NCI-H748 (cell line): ENCODE results near the gene FLRT1.
A peak's percentile ranks its signal among the peaks of the same experiment; 100 is the strongest.

Experiments used
- DNase-seq: peaks from one replicate; lab custom pipeline; 2025; ENCODE audit not compliant: unreplicated experiment; lab: John Stamatoyannopoulos, UW

Gene FLRT1, protein sequence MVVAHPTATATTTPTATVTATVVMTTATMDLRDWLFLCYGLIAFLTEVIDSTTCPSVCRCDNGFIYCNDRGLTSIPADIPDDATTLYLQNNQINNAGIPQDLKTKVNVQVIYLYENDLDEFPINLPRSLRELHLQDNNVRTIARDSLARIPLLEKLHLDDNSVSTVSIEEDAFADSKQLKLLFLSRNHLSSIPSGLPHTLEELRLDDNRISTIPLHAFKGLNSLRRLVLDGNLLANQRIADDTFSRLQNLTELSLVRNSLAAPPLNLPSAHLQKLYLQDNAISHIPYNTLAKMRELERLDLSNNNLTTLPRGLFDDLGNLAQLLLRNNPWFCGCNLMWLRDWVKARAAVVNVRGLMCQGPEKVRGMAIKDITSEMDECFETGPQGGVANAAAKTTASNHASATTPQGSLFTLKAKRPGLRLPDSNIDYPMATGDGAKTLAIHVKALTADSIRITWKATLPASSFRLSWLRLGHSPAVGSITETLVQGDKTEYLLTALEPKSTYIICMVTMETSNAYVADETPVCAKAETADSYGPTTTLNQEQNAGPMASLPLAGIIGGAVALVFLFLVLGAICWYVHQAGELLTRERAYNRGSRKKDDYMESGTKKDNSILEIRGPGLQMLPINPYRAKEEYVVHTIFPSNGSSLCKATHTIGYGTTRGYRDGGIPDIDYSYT

DNA sequence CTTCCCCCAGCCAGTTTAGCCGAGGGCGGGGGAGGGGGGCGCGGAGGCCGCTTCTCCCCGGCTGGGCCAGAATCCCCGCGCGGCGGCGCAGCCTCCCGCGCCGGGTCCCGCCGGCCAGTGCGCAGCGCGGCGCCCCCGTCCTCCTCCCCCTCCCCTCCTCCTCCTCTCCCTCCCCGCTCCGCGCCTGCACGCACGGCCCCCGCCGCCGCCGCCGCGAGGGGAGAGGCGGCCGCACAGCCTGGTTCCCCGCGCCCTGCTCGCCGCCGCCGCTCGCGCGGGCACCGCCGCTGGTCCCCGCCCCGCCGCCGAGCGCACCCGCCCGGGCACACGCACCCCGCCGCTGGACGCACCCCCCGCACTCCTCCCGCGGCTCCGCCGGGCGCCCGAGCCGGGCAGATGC is at the start of gene FLRT1:
TSS of gene FLRT1 (plus strand) at position 356 of the 400 bp plus-strand sequence. CDS start 80,337 bp downstream, outside the sequence.
- peak; percentile 35 for DNase-seq

DNA sequence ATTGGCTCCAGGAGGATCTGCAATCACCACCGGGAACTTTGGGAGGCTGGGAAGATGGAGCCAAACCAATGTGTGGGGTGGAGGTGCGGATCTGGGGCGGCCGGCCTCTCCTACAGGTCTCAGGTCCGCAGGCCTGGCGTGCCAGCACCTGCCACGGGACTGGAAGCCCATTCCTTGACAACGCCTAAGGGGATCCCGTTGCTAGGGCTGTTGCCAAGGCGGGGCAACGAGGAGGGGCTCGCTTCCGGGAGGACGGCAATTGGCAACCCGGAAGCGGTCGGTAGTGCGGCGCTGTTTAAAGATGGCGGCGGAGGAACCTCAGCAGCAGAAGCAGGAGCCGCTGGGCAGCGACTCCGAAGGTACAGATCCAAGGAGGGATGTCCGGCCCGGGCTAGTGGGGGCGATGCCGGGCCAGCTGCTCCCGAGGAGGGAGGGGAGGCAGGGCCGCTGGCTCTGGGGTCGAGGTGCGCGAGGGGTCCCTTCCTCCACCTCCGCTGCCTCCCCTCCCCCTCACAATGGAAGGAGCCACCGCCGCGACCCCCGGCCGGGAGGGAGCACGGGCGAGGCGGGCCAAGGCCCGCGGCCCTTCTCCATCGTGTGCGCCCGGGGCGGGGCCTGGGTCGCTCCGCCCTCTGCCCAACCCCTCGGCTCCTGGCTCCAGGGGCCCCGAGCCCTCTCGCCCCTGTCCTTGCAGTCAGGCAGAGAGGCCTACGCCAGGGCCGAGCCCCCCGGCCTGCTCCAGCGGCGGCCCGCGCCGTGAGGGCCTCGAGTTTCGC is 49.4 kb upstream of the FLRT1 start, which contains the start of gene OTUB1:
TSS of gene OTUB1 (plus strand) at position 283 of the 776 bp plus-strand sequence. CDS start at position 302, 19 bp downstream.
- DNase-seq, result peak; percentile 98

DNA sequence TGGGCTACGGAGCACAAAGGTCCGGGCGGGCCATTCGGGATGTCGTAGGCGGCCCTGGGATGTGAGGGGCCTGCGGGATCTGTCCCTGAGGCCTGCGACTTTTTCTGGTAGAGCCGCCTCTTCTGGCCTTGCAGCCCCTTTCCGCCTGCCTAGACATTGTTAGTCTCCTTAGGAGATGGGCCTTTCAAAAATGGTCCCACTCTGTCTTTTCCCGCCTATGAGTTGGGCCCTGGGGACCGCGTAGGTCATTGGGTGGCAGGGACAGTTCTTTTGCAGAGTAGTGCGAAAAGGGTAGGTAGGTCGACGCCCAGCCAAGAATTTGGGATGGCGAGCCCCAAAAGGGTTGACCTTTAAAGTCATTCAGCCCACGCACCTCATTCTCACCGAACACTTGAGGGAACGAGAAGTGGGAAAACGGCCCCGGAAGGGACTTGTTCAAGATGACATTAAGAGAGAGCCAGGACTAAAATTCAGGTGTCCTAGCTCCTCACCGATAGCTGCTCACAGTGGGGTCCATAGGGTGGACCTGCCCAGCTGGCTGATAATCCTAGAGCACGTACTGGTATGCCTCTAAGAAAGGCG is 48.7 kb upstream of the FLRT1 start:
- no peak for DNase-seq

DNA sequence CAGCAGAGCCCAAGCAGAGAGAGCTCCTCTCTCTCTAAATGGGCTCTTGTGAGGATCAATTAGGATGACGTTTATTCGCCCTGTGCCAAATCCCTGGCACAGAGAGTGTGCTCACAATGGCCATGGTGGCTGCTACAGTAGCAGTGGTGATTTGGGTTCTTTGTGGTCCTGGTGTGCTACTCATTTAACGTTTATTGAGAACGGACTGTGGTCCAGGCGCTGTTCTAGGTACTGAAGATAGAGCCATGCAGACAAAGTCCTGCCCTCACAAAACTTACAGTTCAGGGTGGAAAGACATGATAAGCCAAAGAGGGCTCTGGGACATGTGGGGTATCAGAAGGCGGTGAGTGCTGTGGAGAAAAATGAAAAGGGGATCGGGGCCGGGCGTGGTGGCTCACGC is 44.2 kb upstream of the FLRT1 start:
- DNase-seq, result no peak

DNA sequence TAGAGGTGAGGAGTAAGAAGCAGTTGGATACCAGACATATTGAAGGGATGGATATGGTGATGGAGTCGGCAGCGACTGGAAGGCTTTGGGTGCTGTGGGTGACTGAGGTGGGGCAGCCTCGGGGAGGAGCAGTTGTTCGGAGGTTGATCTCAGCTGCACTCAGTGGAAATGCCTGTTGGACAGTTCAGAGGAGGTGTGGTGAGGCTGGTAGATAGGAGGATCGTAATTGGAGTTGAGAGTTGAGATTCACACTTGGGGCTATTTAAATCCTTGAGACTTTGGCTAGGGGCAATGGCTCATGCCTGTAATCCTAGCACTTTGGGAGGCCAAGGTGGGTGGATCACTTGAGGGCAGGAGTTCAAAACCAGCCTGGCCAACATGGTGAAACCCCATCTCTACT is 42.6 kb upstream of the FLRT1 start:
- no peak for DNase-seq

DNA sequence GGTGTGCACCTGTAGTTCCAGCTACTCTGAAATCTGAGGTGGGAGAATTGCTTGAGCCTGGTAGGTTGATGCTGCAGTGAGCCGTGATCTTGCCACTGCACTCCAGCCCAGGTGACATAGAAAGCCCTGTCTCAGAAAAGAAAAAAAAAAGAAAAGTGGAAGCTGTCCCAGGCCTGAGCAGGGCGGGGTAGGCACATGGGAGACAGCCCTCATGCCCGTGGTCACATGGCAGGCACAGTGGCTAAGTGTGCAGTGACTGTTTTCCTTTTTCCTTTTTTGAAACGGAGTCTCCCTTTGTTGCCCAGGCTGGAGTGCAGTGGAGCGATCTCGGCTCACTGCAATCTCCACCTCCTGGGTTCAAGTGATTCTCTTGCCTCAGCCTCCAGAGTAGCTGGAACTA is 41.7 kb upstream of the FLRT1 start:
- no peak for DNase-seq

DNA sequence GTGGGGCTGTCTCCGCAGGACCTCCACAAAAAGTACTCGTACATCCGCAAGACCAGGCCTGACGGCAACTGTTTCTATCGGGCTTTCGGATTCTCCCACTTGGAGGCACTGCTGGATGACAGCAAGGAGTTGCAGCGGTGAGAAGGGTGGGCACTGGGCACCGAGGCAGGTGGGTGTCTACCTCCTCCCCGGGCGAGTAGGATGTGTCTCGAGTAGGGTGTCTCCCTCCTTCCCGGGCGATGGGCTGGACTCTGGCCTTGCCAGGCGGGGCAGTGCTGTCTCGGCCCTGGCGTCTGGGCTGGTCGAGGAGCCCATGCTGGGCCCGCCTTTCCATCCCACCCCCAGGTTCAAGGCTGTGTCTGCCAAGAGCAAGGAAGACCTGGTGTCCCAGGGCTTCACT is 39.2 kb upstream of the FLRT1 start:
- no peak for DNase-seq

DNA sequence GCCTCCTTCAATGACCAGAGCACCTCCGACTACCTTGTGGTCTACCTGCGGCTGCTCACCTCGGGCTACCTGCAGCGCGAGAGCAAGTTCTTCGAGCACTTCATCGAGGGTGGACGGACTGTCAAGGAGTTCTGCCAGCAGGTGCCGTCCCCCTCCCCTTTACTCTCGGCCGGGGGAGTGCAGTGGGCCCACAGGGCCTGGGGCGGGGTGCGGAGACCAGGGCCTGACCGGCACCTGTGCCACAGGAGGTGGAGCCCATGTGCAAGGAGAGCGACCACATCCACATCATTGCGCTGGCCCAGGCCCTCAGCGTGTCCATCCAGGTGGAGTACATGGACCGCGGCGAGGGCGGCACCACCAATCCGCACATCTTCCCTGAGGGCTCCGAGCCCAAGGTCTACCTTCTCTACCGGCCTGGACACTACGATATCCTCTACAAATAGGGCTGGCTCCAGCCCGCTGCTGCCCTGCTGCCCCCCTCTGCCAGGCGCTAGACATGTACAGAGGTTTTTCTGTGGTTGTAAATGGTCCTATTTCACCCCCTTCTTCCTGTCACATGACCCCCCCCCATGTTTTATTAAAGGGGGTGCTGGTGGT is 38.5 kb upstream of the FLRT1 start:
- no peak for DNase-seq

DNA sequence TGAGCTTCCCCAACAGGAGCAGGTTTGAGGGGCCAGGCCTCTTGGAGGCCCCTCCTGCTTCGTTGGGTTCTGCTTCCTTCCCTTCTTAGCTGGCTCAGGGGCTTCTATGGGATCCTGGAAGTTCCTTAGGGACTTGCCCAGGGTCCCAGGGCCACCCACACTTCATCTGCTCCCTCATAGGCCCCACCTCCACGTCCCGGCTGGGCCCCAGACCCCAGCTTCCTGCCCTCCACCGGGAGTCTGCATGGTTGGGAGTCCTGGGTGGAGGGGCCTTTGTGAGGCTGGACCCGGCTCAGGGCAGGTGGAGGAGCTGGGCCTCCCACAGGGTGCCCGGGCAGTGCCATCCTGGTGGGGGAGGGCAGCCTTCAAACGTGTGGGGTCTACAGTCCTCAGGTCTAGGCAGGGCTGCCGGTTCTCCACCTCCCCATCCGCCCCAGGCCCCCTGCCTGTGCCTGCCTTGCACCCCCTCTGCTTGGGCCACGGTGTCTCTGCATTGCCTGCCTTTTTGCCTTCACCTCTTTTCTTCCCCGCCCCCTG is 37.9 kb upstream of the FLRT1 start:
- no peak for DNase-seq

DNA sequence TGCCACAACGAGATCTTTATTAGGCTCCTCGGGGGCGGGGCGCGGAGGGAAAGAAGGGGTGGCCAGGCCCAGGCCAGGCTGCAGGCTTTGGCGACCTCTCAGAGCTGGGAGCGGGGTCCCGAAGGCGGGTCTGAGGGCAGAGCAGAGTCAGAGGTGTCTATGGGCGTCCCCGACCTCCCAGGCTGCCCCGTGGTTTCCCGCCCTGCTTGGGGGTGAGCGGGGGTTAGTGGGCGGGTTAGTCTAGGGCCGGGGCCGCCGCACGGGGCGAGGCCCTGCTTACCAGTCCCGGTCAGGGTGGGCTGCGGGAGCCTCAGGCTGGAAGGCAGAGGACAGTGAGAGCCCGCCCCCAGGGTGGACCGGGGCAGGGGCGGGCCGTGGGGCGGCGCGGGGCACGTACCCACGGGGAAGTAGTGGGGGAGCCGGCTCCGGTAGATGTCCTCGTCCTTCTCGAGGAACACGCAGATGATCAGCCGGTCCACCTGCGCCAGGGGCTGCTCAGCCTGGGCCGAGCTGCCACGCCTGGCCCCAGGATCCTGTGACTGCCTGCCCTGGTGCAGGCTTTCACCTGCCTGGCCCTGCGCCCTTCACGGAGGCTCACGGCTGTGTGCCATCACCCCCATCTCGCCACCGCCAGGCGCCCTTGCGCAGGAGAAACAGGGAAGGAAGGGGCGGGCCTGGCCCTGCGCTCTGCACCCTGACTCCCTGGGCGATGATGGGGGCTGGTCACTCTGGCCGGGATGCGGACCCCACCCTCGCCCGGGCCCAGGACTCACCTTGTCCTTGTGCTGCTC is 37.0 kb upstream of the FLRT1 start:
- peak; percentile 54 for DNase-seq

DNA sequence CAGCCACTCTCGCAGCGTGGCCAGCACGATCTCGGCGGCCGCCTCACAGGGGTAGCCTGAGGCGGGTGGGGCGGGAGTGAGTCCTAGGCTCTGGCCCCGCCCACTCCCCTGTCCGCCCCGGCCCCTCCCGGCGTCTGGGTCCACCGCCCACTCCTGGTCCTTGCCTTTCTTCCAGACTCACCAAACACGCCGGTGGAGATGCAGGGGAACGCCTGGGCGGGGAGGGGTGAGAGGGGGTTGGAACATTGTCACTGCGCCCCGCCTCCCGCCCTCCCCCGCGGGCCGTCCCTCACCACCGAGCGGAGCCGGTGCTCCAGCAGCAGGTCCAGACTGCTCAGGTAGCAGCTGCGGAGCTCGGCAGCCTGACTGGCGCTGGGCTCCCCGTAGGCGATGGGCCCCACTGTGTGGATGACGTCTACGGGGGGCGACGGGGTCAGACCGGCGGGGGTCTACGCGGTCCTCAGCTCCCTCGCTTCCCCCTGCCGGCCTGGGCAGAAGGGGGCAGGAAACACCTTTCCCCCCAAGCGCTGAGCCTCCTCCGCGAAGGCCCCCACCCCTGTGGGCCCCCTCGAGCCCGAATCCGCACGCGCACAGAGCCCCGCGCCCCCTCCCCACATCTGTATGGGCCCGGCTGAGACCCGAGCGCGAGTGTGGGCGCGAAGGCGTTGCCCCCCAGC is 36.2 kb upstream of the FLRT1 start:
- peak; percentile 78 for DNase-seq

DNA sequence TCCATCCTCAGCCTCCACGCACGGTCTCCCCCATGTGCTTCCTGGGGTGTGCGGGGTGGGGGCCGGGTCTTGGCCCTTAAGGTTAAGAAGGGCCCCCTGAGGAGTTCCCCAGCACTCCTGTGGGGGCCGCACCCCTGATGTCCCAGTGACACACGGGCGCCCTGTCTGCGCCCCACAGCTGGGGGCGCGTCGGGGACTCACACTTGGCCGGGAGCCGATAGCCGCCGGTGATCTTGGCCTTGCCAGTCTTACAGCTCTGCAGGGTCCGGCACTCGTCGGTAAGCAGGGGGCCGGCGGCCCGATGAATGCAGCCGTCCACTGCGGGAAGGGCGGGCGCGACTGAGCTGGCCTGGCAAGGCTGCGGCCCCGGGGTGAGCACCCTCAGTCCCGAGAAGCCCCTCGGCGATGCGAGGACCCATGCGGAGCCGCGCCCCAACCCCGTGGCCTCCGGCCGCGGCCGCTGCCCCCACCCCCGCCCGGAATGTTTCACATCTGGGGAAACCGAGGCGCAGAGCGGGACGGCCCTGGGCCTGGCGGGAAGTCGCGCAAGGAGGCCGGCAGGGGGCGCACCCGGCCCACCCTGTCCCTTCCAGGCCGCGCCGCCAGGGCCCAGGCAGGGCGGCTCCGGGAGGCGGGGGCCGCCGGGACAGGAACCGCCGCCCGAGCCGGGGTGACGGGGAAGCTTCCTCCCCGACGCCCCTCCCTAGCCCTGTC is 35.5 kb upstream of the FLRT1 start:
- DNase-seq, result peak; percentile 34

DNA sequence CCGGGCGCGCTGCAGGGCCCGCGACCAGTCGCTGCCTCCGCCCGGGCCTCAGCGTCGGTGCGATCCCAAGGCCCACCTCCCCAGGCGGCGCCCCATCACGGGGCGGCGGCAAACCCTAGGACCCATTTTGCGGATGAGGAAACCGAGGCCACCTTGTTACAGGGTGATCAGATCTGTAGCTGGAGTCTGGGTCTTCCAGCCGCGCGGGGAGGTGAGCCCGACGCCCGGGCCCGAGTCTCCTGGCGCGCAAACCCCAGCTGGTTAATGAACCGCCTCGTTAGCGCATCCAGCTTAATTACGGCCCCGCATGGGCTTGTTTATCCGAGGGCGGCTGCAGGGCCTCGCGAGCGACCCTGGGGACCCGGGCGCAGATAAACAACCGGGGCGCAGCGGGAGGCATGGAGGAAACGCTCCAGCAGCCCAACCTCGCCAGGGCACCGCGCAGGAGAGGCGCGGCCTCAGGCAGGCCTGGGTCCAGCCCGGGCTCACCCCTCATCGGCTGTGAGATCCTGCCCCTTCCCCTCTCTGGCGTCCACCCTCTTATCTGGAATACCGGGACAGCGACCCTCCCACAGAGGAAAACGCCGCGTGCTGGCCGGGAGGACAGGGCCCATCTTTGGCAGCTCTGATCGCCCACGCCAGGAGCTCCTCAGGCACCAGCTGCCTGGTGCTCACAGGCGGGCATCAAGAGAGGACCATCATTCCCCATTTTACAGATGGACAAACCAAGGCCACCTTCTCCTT is 34.8 kb upstream of the FLRT1 start:
- peak; percentile 28 for DNase-seq

DNA sequence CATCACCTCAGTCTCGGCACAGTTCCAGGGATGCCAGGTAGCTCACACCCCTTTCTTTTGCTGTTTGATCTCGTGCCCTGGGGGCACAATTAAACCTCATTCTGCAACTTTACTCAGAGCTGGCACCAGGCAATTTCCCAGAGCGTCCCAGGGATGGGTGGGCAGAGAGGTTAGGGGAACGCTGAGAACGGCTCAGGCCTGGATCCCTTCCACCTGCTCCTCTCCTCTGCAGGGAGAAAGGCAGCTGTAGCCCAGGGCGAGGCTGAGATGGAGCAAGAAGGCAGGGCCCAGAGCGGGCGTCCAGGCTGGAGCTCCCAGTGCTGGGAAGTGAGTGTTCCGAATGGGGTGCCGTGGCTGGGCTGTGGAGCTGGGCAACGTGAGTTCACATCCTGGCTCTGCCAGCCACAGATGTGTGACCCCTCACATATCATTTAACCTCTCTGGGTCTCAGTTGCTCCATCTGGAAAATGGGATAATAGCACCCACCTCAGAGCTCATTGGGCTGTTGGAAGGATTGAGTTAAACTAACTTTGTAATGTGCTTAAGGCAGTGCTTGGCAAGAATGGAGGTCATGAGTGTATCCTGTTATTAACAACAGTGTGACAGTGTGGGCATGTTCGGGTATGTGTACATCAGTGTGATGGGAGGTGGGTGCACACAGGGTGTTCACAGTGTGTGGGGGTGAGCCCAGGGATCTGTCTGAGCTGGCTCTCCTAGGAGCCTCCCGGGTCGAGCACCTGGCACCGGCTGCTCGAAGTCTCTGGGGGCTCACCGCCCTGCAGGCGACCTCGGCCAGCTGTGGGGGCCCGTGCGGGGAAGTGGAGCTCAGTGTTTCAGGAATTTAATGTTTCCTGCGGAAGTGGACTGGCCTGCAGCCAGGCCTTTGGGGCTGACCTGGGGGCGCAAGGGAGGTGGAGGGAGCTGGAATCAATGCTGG is 34.0 kb upstream of the FLRT1 start:
- DNase-seq, result no peak

DNA sequence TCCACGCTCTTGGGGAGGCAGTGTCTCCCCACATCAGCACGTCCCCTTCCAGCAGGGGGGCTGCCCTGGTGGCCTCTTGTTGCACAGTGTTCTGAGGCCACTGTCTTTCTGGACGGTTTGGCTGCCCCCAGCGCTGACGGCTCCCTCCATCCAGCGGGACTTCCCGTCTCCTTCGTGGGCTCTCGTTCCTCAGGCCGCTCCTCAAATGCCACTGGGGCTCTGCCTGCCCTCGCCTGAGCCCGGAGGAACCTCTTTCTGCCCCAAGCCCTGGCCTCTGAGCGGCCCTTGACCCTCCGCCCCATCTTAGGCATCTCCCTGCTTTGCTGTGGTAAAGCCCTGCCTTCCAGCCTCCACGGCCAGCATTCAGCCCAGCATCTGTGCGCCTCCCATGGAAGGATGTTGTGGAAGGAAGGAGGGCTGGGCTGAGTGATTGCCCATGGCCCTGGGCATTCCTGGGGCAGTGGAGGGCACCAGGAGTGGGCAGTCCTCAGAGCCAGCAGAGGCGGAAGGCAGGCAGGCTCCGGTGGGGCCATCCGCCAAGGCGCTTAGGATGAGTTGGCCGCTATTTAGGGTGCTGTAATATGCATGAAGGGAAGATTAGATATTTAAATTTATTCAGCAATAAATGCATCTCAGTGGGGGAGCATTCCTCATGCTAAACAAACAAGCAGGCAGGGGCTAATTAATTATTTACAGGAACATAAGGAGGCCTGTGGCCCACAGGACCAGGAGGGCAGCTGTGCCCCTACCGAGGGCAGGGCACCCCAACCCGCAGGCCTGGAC is 31.7 kb upstream of the FLRT1 start:
- DNase-seq, result no peak

DNA sequence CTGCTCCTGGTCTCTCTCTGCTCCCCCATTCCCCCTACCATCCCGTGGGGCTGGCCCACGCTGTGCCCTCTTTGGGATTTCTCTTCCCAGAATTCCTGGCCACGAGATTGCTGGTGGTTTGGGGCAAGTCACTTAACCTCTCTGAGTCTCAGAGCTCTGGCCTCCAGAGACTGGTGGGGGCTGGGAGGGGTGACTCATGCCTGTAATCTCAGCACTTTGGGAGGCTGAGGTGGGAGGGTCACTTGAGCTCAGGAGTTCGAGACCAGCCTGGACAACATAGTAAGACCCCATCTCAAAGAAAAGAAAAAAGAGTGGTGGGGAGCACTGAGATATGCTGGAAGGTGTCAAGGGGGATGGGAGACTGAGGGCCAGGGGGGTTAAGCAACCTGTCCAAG is 31.1 kb upstream of the FLRT1 start:
- DNase-seq, result no peak
